Mammary epithelial cell (primary cell): ENCODE measurements around the gene CLASP1.

Experiments used
- EZH2 ChIP-seq: IDR thresholded peaks from 2 replicates; pipeline ENCODE4 v1.6.1; 2012; ENCODE audit warnings: low read length, inconsistent platforms, borderline replicate concordance
- TF ChIP-seq, protein P1 (sequence below), 2 donors: IDR thresholded peaks in 1 of 2; conservative IDR thresholded peaks in 1 of 2; 2 replicates each; pipeline ENCODE4 v1.5.1; 2011 to 2012; ENCODE audit warnings: inconsistent platforms in 2 of 2, low read length in 2 of 2, mild to moderate bottlenecking in 2 of 2, control low read depth in 1 of 2, low read depth in 1 of 2; ENCODE audit not compliant: insufficient read depth in 1 of 2; ENCODE audit errors: extremely low read depth in 1 of 2

DNA sequence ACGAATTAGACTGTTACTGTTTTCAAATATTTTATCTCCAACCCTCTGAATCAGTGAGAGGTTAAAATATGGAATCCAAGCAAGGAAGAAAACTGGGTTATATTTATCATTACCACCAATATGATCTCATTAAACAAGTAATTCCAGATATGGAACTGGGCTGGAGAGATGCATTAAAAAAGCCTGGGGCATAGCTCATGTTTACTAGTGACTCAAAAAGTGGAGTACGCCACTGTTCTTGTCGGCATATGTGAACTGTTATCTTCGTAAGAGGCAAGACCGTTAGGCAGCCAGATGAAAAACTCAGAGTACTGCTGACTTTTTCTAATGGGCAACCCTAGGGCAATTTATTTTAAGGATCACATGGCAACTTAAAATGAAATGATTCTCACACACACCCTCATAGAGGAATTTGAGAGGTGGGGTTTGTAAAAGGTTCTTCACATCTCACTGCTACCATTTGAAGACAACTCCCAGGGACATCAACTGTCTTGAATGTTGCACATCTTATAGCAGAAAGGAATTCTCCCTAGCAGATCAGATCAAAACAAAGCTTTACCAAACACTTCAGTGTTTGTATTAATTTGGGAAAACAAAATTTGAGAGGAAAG is 259.1 kb downstream of the CLASP1 start:
- TF ChIP-seq EZH2: no peak
- TF ChIP-seq, protein P1, sequence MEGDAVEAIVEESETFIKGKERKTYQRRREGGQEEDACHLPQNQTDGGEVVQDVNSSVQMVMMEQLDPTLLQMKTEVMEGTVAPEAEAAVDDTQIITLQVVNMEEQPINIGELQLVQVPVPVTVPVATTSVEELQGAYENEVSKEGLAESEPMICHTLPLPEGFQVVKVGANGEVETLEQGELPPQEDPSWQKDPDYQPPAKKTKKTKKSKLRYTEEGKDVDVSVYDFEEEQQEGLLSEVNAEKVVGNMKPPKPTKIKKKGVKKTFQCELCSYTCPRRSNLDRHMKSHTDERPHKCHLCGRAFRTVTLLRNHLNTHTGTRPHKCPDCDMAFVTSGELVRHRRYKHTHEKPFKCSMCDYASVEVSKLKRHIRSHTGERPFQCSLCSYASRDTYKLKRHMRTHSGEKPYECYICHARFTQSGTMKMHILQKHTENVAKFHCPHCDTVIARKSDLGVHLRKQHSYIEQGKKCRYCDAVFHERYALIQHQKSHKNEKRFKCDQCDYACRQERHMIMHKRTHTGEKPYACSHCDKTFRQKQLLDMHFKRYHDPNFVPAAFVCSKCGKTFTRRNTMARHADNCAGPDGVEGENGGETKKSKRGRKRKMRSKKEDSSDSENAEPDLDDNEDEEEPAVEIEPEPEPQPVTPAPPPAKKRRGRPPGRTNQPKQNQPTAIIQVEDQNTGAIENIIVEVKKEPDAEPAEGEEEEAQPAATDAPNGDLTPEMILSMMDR (conservative IDR thresholded peaks at IDR 0.05 in 1 of 2, IDR thresholded peaks at IDR 0.05 in 1 of 2; ENCODE audit: extremely low read depth in 1 of 2, insufficient read depth in 1 of 2, low read depth in 1 of 2, low read length in 2 of 2): no peak
